ENCODE results near the gene TMIGD2. TPM values are rescaled to one million over a fixed set of nuclear protein-coding genes. Genes with fewer than 3 reads are reported as not detected.
A peak's percentile ranks its signal among the peaks of the same experiment; 100 is the strongest.

The TMIGD2 gene
- polyA plus RNA-seq, 1 donor from 2014 or later = not detected

DNA sequence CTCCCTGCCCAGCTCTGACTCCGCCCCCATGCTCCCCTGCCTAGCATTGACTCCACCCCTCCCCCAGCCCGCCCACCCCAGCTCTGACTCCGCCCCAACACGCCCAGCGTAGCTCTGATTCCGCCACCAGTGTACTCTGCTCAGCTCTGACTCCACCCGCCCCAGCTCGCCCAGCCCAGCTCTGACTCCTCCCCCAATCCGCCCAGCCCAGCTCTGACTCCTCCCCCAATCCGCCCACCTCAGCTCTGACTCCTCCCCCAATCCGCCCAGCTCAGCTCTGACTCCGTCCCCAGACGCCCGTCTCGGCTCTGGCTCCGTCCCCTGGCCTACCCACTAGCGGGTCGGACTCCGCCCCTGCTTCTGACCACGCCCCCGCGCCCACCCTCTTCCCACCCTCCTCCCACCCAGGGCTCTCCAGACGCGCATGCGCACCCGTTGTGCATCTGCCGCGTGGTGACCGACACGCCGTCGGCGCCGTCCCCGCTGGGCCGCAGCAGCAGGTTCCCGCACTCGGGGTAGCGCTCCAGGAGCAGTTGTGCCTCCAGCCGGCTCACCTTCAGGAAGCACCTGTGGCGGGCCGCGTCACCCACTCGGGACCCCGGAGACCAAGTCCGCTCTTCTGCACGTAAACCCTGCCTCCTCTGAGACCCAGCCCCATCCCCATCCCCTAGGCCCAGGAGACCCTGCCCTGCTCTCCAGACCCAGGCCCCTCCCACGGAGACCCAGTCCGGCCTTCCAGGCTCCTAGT, 26.2 kb upstream of the TMIGD2 start:
- peaks cover 9% of the 10 kb centered on the region for H3K27me3 ChIP-seq (ENCODE audit: insufficient read depth, low read depth, low read length)
- no peaks in the 10 kb centered on the region for H3K36me3 ChIP-seq (ENCODE audit: insufficient read depth, low read length)
- H4K20me1 ChIP-seq (ENCODE audit: insufficient read depth) = no peaks in the 10 kb centered on the region
- no peak overlapping the region for H2AFZ ChIP-seq (ENCODE audit: low read depth, low read length)
- H3K27ac ChIP-seq (ENCODE audit: low read length) = no peak overlapping the region
- no peaks in the 10 kb centered on the region for H3K9me3 ChIP-seq (ENCODE audit: low read length)
- peak overlapping the region; percentile 63 for H3K4me3 ChIP-seq (ENCODE audit: low read length)
- no peaks in the 10 kb centered on the region for H3F3A ChIP-seq (ENCODE audit: insufficient read depth, low read length, poor library complexity, severe bottlenecking)
- peak; percentile 64 for TF ChIP-seq POLR2AphosphoS5 (IDR thresholded peaks at IDR 0.05)
- TF ChIP-seq MXI1 (conservative IDR thresholded peaks at IDR 0.05; ENCODE audit: poor library complexity, severe bottlenecking) = peak; percentile 83
- no peak for TF ChIP-seq RAD21 (conservative IDR thresholded peaks at IDR 0.05)
- H3K4me2 ChIP-seq (ENCODE audit: low read length) = no peak overlapping the region
- no peaks in the 10 kb centered on the region for H3K9me2 ChIP-seq (ENCODE audit: insufficient read depth, low read length)
- H3K79me2 ChIP-seq (replicated peaks; ENCODE audit: insufficient read depth, low read length) = no peaks in the 10 kb centered on the region
- H3K9ac ChIP-seq (ENCODE audit: low read length) = peak overlapping the region; percentile 38

DNA sequence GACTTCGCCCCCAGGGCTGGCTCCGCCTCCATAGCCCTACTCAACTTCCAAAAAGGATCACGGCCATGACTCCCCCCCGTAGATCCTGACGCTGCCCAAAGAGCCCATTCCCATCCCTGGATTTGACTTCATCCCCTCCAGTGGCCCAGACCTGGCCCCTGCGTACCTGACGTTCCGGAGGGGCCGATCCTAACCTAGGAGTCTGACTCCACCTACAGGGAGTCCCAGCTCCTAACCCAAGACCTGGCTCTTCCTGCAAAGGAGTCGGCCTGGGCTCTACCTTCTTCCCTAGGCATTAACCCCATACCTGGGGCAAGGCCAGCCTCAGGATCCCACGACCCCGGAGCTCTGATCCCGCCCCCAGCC, 25.7 kb upstream of the TMIGD2 start:
- H3F3A ChIP-seq (ENCODE audit: insufficient read depth, low read length, poor library complexity, severe bottlenecking) = no peaks in the 10 kb centered on the region
- H3K9me2 ChIP-seq (ENCODE audit: insufficient read depth, low read length) = no peaks in the 10 kb centered on the region
- H3K27ac ChIP-seq (ENCODE audit: low read length) = no peak overlapping the region
- H3K9ac ChIP-seq (ENCODE audit: low read length) = no peak overlapping the region
- peaks cover 9% of the 10 kb centered on the region for H3K27me3 ChIP-seq (ENCODE audit: insufficient read depth, low read depth, low read length)
- TF ChIP-seq RAD21 (conservative IDR thresholded peaks at IDR 0.05) (peak; percentile 13), EZH2 (IDR thresholded peaks at IDR 0.05; ENCODE audit: borderline replicate concordance, insufficient read depth, low read length, poor library complexity, severe bottlenecking) (no peak), POLR2AphosphoS5 (IDR thresholded peaks at IDR 0.05) (no peak), TAF1 (IDR thresholded peaks at IDR 0.05; ENCODE audit: low read depth) (no peak)
- no peaks in the 10 kb centered on the region for H3K9me3 ChIP-seq (ENCODE audit: low read length)
- no peaks in the 10 kb centered on the region for H3K36me3 ChIP-seq (ENCODE audit: insufficient read depth, low read length)
- H2AFZ ChIP-seq (ENCODE audit: low read depth, low read length) = no peak overlapping the region
- H3K4me2 ChIP-seq (ENCODE audit: low read length) = peak overlapping the region; percentile 51
- H4K20me1 ChIP-seq (ENCODE audit: insufficient read depth) = no peaks in the 10 kb centered on the region
- peak overlapping the region; percentile 63 for H3K4me3 ChIP-seq (ENCODE audit: low read length)
- no peaks in the 10 kb centered on the region for H3K79me2 ChIP-seq (replicated peaks; ENCODE audit: insufficient read depth, low read length)

DNA sequence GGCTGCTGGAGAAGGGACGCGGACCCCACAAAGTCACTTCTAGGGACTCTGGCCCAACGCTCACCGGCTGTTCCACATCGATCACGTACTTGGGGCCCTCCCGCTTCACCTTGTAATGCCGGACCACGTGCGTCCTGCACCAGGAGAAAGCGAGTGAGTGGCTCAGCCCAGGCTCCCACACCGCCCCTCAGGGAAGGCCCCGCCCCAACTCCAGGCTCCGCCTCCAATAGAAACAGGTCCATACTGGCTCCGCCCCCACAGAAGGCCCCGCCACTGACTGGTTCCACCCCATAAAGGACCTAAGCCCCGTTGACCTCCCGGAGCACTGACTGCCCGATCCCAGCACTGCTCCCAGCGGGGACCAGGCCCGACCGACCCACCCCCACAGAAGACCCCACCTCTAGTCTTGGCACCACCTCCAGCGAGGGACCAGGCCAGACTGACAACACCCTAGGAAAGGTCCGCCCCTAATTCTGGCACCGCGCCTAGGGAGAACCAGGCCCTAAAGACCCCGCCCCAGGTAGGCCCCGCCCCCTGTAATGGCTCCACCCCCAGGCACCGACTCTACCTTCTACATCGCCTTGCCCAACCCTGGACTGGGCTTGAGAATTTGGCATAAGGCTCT, 25.2 kb upstream of the TMIGD2 start:
- H2AFZ ChIP-seq (ENCODE audit: low read depth, low read length) = no peak overlapping the region
- H3F3A ChIP-seq (ENCODE audit: insufficient read depth, low read length, poor library complexity, severe bottlenecking) = no peaks in the 10 kb centered on the region
- peaks cover 9% of the 10 kb centered on the region for H3K27me3 ChIP-seq (ENCODE audit: insufficient read depth, low read depth, low read length)
- no peak overlapping the region for H3K9ac ChIP-seq (ENCODE audit: low read length)
- no peaks in the 10 kb centered on the region for H3K9me3 ChIP-seq (ENCODE audit: low read length)
- H4K20me1 ChIP-seq (ENCODE audit: insufficient read depth) = no peaks in the 10 kb centered on the region
- H3K79me2 ChIP-seq (replicated peaks; ENCODE audit: insufficient read depth, low read length) = no peaks in the 10 kb centered on the region
- H3K27ac ChIP-seq (ENCODE audit: low read length) = no peak overlapping the region
- H3K9me2 ChIP-seq (ENCODE audit: insufficient read depth, low read length) = no peaks in the 10 kb centered on the region
- TF ChIP-seq, protein P1, sequence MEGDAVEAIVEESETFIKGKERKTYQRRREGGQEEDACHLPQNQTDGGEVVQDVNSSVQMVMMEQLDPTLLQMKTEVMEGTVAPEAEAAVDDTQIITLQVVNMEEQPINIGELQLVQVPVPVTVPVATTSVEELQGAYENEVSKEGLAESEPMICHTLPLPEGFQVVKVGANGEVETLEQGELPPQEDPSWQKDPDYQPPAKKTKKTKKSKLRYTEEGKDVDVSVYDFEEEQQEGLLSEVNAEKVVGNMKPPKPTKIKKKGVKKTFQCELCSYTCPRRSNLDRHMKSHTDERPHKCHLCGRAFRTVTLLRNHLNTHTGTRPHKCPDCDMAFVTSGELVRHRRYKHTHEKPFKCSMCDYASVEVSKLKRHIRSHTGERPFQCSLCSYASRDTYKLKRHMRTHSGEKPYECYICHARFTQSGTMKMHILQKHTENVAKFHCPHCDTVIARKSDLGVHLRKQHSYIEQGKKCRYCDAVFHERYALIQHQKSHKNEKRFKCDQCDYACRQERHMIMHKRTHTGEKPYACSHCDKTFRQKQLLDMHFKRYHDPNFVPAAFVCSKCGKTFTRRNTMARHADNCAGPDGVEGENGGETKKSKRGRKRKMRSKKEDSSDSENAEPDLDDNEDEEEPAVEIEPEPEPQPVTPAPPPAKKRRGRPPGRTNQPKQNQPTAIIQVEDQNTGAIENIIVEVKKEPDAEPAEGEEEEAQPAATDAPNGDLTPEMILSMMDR (IDR thresholded peaks at IDR 0.05; ENCODE audit: poor library complexity, severe bottlenecking) = no peak
- TF ChIP-seq TAF1 (IDR thresholded peaks at IDR 0.05; ENCODE audit: low read depth) (no peak), EZH2 (IDR thresholded peaks at IDR 0.05; ENCODE audit: borderline replicate concordance, insufficient read depth, low read length, poor library complexity, severe bottlenecking) (no peak)
- no peaks in the 10 kb centered on the region for H3K36me3 ChIP-seq (ENCODE audit: insufficient read depth, low read length)
- peak overlapping the region; percentile 51 for H3K4me2 ChIP-seq (ENCODE audit: low read length)
- peak overlapping the region; percentile 63 for H3K4me3 ChIP-seq (ENCODE audit: low read length)
